Fibroblast of lung (primary cell): Measurements from ENCODE around the gene SESN1. TPM values are rescaled to one million over a fixed set of nuclear protein-coding genes. Genes with fewer than 3 reads are reported as not detected.

Experiments used
- DNase-seq, 2 donors: peaks; one replicate each; pipeline versions ENCODE4 v3.0.0 to v3.0.0-alpha.2; 2010; ENCODE audit warnings: low read depth in 2 of 2
- H2AFZ ChIP-seq: 2 replicates; pipeline ENCODE4 v1.5.1; 2012; ENCODE audit warnings: low read length, control low read depth, inconsistent platforms
- H3K27ac ChIP-seq: 2 replicates; pipeline ENCODE4 v1.5.1; 2011; ENCODE audit warnings: low read length, control low read depth; ENCODE audit not compliant: insufficient read depth
- H3K27me3 ChIP-seq: 2 replicates; pipeline ENCODE4 v1.5.1; 2011; ENCODE audit warnings: mild to moderate bottlenecking, low read length; ENCODE audit not compliant: control insufficient read depth, insufficient read depth
- H3K36me3 ChIP-seq: 2 replicates; pipeline ENCODE4 v1.5.1; 2011; ENCODE audit warnings: low read length; ENCODE audit not compliant: control insufficient read depth, insufficient read depth
- H3K4me1 ChIP-seq: 2 replicates; pipeline ENCODE4 v1.5.1; 2011; ENCODE audit warnings: low read length; ENCODE audit not compliant: control insufficient read depth, insufficient read depth; ENCODE audit errors: extremely low read depth
- H3K4me2 ChIP-seq: 2 replicates; pipeline ENCODE4 v1.5.1; 2011; ENCODE audit warnings: low read length, control low read depth; ENCODE audit not compliant: insufficient read depth; ENCODE audit errors: extremely low read depth
- H3K4me3 ChIP-seq, 4 experiments: fragments of 200-600 bp in 1 of 4; sonication (generic) in 1 of 4; replicated peaks in 1 of 4; 2 replicates each; pipeline ENCODE4 v1.5.1; 2011 to 2016; ENCODE audit warnings: low read length in 4 of 4, low read depth in 3 of 4, mild to moderate bottlenecking in 3 of 4, control low read depth in 2 of 4, inconsistent platforms in 1 of 4, mixed read lengths in 1 of 4; ENCODE audit not compliant: insufficient read depth in 1 of 4; ENCODE audit errors: control extremely low read depth in 1 of 4
- H3K79me2 ChIP-seq: 2 replicates; pipeline ENCODE4 v1.5.1; 2012; ENCODE audit warnings: mild to moderate bottlenecking, low read length, inconsistent platforms; ENCODE audit not compliant: control insufficient read depth, insufficient read depth
- H3K9ac ChIP-seq: 2 replicates; pipeline ENCODE4 v1.5.1; 2011; ENCODE audit warnings: mild to moderate bottlenecking, low read length, control low read depth; ENCODE audit not compliant: insufficient read depth
- H3K9me3 ChIP-seq: 2 replicates; pipeline ENCODE4 v1.5.1; 2012; ENCODE audit warnings: low read depth, low read length; ENCODE audit not compliant: control insufficient read depth, insufficient read depth
- H4K20me1 ChIP-seq: 2 replicates; pipeline ENCODE4 v1.5.1; 2011; ENCODE audit warnings: low read length; ENCODE audit not compliant: control insufficient read depth, insufficient read depth; ENCODE audit errors: extremely low read depth
- EZH2 ChIP-seq: IDR thresholded peaks from 2 replicates; pipeline ENCODE4 v1.5.1; 2012; ENCODE audit warnings: low read length, control low read depth, mild to moderate bottlenecking; ENCODE audit errors: missing control alignments
- polyA plus RNA-seq, 2 donors: library from polyadenylated mRNA; depleted of rRNA in 1 of 2; stranded (reverse) in 1 of 2; unstranded in 1 of 2; fragments of >200 nt; gene quantifications; 2 replicates each; pipeline ENCODE4 v1.2.1, GENCODE V29; 2011 to 2012; ENCODE audit warnings: missing spikeins in 1 of 2
- total RNA-seq: library from RNA; depleted of rRNA; stranded (reverse); fragments of >200 nt; gene quantifications from 2 replicates; pipeline ENCODE4 v1.2.1, GENCODE V29; 2014
- TF ChIP-seq, protein P1 (sequence below), 2 donors: IDR thresholded peaks in 1 of 2; conservative IDR thresholded peaks in 1 of 2; 1 replicate in 1 of 2; 2 replicates in 1 of 2; pipeline ENCODE4 v1.5.1; 2011 to 2012; ENCODE audit warnings: low read length in 2 of 2, control low read depth in 1 of 2, inconsistent platforms in 1 of 2, low read depth in 1 of 2, mild to moderate bottlenecking in 1 of 2

The SESN1 gene
- total and polyA plus RNA-seq, 2 donors (not counting 1 experiment from before 2014, with no cell fraction given) = 16.7 to 34.5 TPM

- Histone ChIP-seq H3K4me3 (no peak overlapping the region), H3K9ac (no peak overlapping the region), H2AFZ (no peak overlapping the region), H3K9me3 (no peaks in the 10 kb centered on the region), H3K27ac (no peak overlapping the region), H4K20me1 (no peaks in the 10 kb centered on the region), H3K36me3 (no peaks in the 10 kb centered on the region), H3K4me2 (no peak overlapping the region), H3K79me2 (no peaks in the 10 kb centered on the region), H3K27me3 (no peaks in the 10 kb centered on the region), H3K4me1 (peaks cover 10% of the 10 kb centered on the region)
- TF ChIP-seq, protein P1, sequence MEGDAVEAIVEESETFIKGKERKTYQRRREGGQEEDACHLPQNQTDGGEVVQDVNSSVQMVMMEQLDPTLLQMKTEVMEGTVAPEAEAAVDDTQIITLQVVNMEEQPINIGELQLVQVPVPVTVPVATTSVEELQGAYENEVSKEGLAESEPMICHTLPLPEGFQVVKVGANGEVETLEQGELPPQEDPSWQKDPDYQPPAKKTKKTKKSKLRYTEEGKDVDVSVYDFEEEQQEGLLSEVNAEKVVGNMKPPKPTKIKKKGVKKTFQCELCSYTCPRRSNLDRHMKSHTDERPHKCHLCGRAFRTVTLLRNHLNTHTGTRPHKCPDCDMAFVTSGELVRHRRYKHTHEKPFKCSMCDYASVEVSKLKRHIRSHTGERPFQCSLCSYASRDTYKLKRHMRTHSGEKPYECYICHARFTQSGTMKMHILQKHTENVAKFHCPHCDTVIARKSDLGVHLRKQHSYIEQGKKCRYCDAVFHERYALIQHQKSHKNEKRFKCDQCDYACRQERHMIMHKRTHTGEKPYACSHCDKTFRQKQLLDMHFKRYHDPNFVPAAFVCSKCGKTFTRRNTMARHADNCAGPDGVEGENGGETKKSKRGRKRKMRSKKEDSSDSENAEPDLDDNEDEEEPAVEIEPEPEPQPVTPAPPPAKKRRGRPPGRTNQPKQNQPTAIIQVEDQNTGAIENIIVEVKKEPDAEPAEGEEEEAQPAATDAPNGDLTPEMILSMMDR (conservative IDR thresholded peaks at IDR 0.05 in 1 of 2, IDR thresholded peaks at IDR 0.05 in 1 of 2; ENCODE audit: low read depth in 1 of 2, low read length in 2 of 2) = no peak
- no peak for TF ChIP-seq EZH2
- DNase-seq = no peak
Observed at GRCh38 chr6:108940741-108941140, 153.9 kb downstream of the SESN1 start.

GRCh38 chr6:108937170-108937569 lies 157.5 kb downstream of the SESN1 start:
- H3K27me3 ChIP-seq = no peaks in the 10 kb centered on the region
- no peaks in the 10 kb centered on the region for H3K4me1 ChIP-seq
- no peak for DNase-seq
- H3K79me2 ChIP-seq = no peaks in the 10 kb centered on the region
- no peak overlapping the region for H3K4me3 ChIP-seq
- H3K27ac ChIP-seq = no peak overlapping the region
- H3K9ac ChIP-seq = no peak overlapping the region
- H3K36me3 ChIP-seq = no peaks in the 10 kb centered on the region
- H3K9me3 ChIP-seq = no peaks in the 10 kb centered on the region
- H2AFZ ChIP-seq = no peak overlapping the region
- H3K4me2 ChIP-seq = no peak overlapping the region
- TF ChIP-seq EZH2 = no peak
- no peaks in the 10 kb centered on the region for H4K20me1 ChIP-seq

Other genes with a start within 250 kb of the SESN1 start
- 1.8 and 4.0 TPM in 2 replicates for gene ARMC2, start 246.4 kb downstream of the SESN1 start, total RNA-seq
- gene ARMC2, start 246.4 kb downstream of the SESN1 start, polyA plus RNA-seq = 2.8 and 6.2 TPM in 2 replicates
- 26.7 and 36.0 TPM in 2 replicates for gene CEP57L1, start 661 bp upstream of the SESN1 start, total RNA-seq
- 18.6 and 20.2 TPM in 2 replicates for gene CEP57L1, start 661 bp upstream of the SESN1 start, polyA plus RNA-seq